Measurements from ENCODE around the gene KRTAP12-2. TPM values are rescaled to one million over a fixed set of nuclear protein-coding genes. Genes with fewer than 3 reads are reported as not detected.

KRTAP12-2 gene
- total RNA-seq, result not detected
- polyA plus RNA-seq, result not detected

GRCh38 chr21:44666401-44667320 is at the start of gene KRTAP12-2:
KRTAP12-2 (minus strand) TSS chr21:44666927; CDS start chr21:44666886, 41 bp downstream.
- Histone ChIP-seq H3K27ac (ENCODE audit: low read depth in 1 of 2, low read length in 2 of 2) (no peak within 1 kb of the TSS), H3K36me3 (ENCODE audit: control insufficient read depth in 4 of 4, insufficient read depth in 3 of 4, low read depth in 1 of 4, low read length in 3 of 4) (no peaks in the 10 kb centered on the region), H3K4me1 (ENCODE audit: control insufficient read depth in 4 of 4, insufficient read depth in 4 of 4, low read length in 3 of 4) (no peaks in the 10 kb centered on the region), H3K9ac (ENCODE audit: low read depth in 1 of 2, low read length in 2 of 2) (no peak within 1 kb of the TSS), H3K4me3 (ENCODE audit: low read depth in 1 of 3, low read length in 3 of 3) (no peak within 1 kb of the TSS), H3K27me3 (ENCODE audit: control insufficient read depth in 4 of 4, insufficient read depth in 4 of 4, low read length in 3 of 4) (peaks cover 0 to 4% (median 0%) of the 10 kb centered on the region in 4 donors), H3K9me3 (ENCODE audit: control insufficient read depth in 4 of 4, low read length in 3 of 4) (no peaks in the 10 kb centered on the region)
- no peak for TF ChIP-seq NR2F2 (IDR thresholded peaks at IDR 0.05)
- no peak for DNase-seq (ENCODE audit: low spot score)
- WGBS, result 71% methylated on average over 19 of the region's 19 CpGs

GRCh38 chr21:44714905-44715304 is 48.2 kb upstream of the KRTAP12-2 start:
- H3K4me1 ChIP-seq (ENCODE audit: control insufficient read depth in 4 of 4, insufficient read depth in 4 of 4, low read length in 3 of 4), result peaks cover 0 to 2% (median 0%) of the 10 kb centered on the region in 4 donors
- no peak overlapping the region for H3K4me3 ChIP-seq (ENCODE audit: low read depth in 1 of 3, low read length in 3 of 3)
- H3K27me3 ChIP-seq (ENCODE audit: control insufficient read depth in 4 of 4, insufficient read depth in 4 of 4, low read length in 3 of 4), result peaks cover 0 to 34% (median 8%) of the 10 kb centered on the region in 4 donors
- no peak overlapping the region for H3K27ac ChIP-seq (ENCODE audit: low read depth in 1 of 2, low read length in 2 of 2)
- DNase-seq (ENCODE audit: low spot score), result no peak
- TF ChIP-seq HNF4A (conservative IDR thresholded peaks at IDR 0.05) (no peak), YY1 (IDR thresholded peaks at IDR 0.05) (no peak), MAX (IDR thresholded peaks at IDR 0.05) (no peak)
- no peak overlapping the region for H3K9ac ChIP-seq (ENCODE audit: low read depth in 1 of 2, low read length in 2 of 2)
- H3K36me3 ChIP-seq (ENCODE audit: control insufficient read depth in 4 of 4, insufficient read depth in 3 of 4, low read depth in 1 of 4, low read length in 3 of 4), result no peaks in the 10 kb centered on the region
- no peaks in the 10 kb centered on the region for H3K9me3 ChIP-seq (ENCODE audit: control insufficient read depth in 4 of 4, low read length in 3 of 4)
- 10% methylated on average over 8 of the region's 8 CpGs for WGBS

- DNase-seq (ENCODE audit: low spot score), result peak; percentile 24
- Histone ChIP-seq H3K9ac (ENCODE audit: low read depth in 1 of 2, low read length in 2 of 2) (no peak overlapping the region), H3K9me3 (ENCODE audit: control insufficient read depth in 4 of 4, low read length in 3 of 4) (no peaks in the 10 kb centered on the region), H3K27ac (ENCODE audit: low read depth in 1 of 2, low read length in 2 of 2) (no peak overlapping the region), H3K27me3 (ENCODE audit: control insufficient read depth in 4 of 4, insufficient read depth in 4 of 4, low read length in 3 of 4) (peaks cover 0 to 35% (median 11%) of the 10 kb centered on the region in 4 donors), H3K4me1 (ENCODE audit: control insufficient read depth in 4 of 4, insufficient read depth in 4 of 4, low read length in 3 of 4) (peaks cover 0 to 11% (median 5%) of the 10 kb centered on the region in 4 donors), H3K4me3 (ENCODE audit: low read depth in 1 of 3, low read length in 3 of 3) (no peak overlapping the region), H3K36me3 (ENCODE audit: control insufficient read depth in 4 of 4, insufficient read depth in 3 of 4, low read depth in 1 of 4, low read length in 3 of 4) (no peaks in the 10 kb centered on the region)
- 86% methylated on average over 10 of the region's 10 CpGs for WGBS
- TF ChIP-seq ATF3 (IDR thresholded peaks at IDR 0.05), result no peak
- TF ChIP-seq YY1 (IDR thresholded peaks at IDR 0.05), result no peak
- TF ChIP-seq TAF1 (conservative IDR thresholded peaks at IDR 0.05), result no peak
- no peak for TF ChIP-seq HNF4A (conservative IDR thresholded peaks at IDR 0.05)
- no peak for TF ChIP-seq RAD21 (IDR thresholded peaks at IDR 0.05)
- no peak for TF ChIP-seq JUND (IDR thresholded peaks at IDR 0.05)
- no peak for TF ChIP-seq RXRA (IDR thresholded peaks at IDR 0.05)
- TF ChIP-seq GABPA (IDR thresholded peaks at IDR 0.05 in 1 of 2, conservative IDR thresholded peaks at IDR 0.05 in 1 of 2), result no peak
- no peak for TF ChIP-seq CTCF (IDR thresholded peaks at IDR 0.05; ENCODE audit: low read depth, low read length, missing input control)
Measured at GRCh38 chr21:44713846-44714245, 47.1 kb upstream of the KRTAP12-2 start.

All from liver (tissue), 9 donors.